SIG-M5 treated with dmso at 0.1 percent for 504 hours (cell line): ENCODE measurements around the gene ZNF101.
A peak's percentile ranks its signal among the peaks of the same experiment; 100 is the strongest.

Experiments
- DNase-seq: peaks from one replicate; lab custom pipeline; 2025; ENCODE audit not compliant: unreplicated experiment; lab: John Stamatoyannopoulos, UW

The ZNF101 gene

DNA sequence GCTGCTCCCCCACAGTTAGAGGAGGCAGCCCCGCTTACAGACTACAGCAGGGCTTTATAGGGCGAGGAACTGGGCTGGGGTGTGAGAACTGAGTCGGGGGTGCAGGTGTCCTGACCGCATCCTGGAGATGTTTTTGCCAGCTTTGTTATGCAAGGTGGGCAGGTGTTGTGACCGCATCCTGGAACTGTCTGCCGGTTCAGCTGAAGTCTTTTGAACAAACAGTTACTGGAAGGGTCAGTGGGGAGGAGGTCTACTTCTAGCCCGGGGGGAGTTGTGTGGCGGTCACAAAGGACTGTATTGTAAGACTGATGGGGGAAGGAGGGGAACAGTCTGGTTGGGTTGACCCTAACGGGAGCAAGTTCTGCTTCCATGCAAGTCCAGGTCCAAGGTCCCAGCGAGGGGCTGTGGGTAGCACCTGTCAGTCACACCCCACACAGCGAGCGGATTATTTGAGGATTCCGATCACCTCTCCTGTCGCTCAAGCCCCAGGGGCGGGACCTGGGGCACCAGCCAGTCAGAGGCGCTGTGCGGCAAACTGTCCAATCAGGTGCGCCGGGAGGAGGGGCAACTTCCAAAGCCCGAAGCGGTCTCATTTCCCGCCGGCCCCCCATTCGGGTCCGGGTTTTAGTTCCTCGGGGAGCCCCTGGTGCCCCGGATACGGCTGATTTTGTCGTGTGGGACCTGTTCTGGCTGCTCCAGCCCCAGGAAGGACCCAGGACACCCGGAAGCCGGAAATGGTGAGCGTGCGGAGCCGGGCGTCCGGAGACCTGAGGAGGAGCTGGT lies at the start of gene ZNF101:
Gene ZNF101 (plus strand): TSS at position 610 of the 783 bp plus-strand sequence. CDS start 125 bp downstream, at position 735.
- peak; percentile 93 for DNase-seq

DNA sequence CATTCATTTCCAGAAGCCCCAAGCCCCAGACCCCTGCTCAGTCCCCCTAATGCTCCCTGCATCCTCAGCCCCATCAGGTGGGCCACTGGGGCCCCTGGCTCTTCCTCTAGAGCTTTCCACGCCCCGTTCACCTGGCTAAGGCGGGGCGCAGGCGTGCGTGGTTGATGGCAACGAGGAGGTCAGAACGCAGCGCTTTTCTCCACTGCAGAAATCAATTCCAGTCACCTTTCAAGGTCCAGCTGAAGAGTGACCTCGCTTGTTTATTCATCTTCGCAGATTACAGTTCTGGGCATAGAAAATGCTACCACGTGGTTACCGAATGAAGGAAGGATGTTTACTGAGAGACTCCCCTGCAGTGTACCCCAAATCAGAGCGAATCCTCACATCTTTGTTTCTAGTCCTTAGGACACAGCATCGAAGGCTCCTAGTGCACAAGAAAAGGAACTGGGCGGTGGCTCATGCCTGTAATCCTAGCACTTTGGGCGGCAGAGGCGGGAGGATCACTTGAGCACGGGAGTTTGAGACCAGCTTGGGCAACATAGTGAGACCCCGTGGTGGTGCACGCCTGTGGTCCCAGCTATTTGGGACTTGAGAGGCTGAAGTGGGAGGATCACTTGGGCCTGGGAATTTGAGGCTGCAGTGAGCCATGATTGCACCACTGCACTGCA lies 49.3 kb upstream of the ZNF101 start:
- DNase-seq: no peak

- DNase-seq: no peak
Observed at GRCh38 chr19:19619849-19620210, 48.8 kb upstream of the ZNF101 start.

DNA sequence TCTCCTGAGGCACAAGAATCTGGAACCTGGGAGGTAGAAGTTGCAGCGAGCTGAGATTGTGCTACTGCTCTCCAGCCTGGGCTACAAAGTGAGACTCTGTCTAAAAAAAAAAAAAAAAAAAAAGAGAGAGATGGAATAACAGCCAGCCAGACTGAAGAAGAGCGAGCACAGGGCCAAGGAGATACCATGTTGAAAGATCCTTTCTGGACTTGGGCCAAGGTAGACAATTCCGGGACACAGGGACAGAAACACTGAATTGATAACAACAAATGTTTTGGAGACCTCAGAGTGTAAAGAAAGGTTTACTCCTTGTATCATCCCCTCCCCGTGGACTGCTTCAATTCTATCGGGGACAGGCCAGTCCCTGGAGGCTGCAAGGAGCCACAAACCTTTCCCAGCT lies 45.3 kb upstream of the ZNF101 start:
- no peak for DNase-seq

GRCh38 chr19:19624032-19624570 lies 44.5 kb upstream of the ZNF101 start:
- DNase-seq: no peak

- DNase-seq: no peak
Observed at GRCh38 chr19:19626516-19627472, 41.8 kb upstream of the ZNF101 start.

DNA sequence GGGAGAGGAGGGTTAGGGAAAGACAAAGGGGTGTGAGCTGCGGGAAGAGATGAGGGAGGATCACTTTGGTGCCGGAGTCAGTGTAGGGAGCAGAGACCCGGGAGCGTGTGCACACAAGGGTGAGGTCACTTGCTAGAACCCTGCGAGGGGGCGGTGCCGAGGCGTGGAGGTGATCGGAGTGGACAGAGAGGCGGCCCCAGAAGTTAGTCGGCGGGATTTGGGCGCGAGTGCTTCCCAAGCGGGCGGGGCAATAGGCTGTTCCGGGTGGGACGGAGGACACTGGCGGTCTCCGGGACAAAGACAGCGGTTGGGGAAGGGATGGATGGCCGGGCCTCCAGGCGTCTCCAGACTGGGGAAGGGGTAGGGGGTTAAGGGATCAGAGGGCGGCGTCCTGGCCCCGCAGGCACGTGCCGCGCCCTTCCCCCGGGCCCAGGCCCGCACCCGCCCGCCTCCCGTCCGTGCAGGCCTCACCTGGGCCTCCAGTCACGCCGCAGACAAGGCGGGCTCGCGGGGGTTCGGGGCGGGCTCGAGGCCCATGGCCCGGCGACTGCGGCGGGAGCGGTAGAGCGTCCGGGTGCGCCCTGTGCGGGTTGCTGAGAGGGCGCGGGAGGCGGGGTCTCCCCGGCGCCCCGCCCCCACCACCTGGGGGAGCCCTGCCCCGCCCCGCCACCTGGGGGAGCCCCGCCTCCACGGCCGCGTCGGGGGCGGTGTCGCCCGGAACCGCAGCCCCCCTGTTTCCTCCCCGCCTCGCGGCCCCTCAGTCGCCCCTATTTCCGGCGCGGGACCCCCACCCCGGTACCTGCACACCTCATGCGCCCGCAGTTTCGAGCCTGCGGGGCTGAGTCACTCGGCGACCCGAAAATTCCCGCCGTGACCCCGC lies 40.8 kb upstream of the ZNF101 start, which contains the start of gene LPAR2:
Gene LPAR2 (minus strand): TSS at position 600 of the 880 bp plus-strand sequence. CDS start 945 bp downstream, outside the sequence.
- DNase-seq: no peak

GRCh38 chr19:19628501-19629134 lies 40.0 kb upstream of the ZNF101 start:
- DNase-seq: peak; percentile 71

- no peak for DNase-seq
Observed at GRCh38 chr19:19630062-19630414, 38.6 kb upstream of the ZNF101 start.

DNA sequence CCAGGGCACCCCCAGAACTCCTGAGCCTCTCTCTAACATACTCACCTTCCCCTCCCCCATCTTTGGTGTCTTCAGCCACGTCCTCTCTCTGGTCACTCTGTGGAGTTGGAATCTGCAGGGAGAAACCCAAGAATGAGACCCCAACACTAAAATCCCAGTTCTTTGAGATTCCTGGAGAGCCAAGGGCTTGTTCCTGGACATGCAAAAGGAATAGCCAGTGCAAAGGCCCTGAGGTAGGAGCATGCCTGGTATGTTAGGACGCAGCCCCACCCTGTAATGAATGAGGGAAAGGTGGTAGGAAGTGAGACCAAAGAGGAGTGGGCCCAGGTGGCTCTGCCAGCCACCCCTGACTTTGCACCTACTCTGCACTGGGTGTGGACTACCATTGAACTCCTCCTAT lies 38.2 kb upstream of the ZNF101 start:
- DNase-seq: no peak

GRCh38 chr19:19631346-19631745 lies 37.3 kb upstream of the ZNF101 start:
- no peak for DNase-seq

- DNase-seq: no peak
Observed at GRCh38 chr19:19632661-19633060, 36.0 kb upstream of the ZNF101 start.

GRCh38 chr19:19633711-19634515 lies 34.7 kb upstream of the ZNF101 start:
- DNase-seq: no peak

GRCh38 chr19:19634516-19635312 lies 33.9 kb upstream of the ZNF101 start:
- DNase-seq: no peak

- no peak for DNase-seq
Observed at GRCh38 chr19:19635313-19635702, 33.3 kb upstream of the ZNF101 start.

GRCh38 chr19:19636573-19637185 lies 32.0 kb upstream of the ZNF101 start:
- no peak for DNase-seq

DNA sequence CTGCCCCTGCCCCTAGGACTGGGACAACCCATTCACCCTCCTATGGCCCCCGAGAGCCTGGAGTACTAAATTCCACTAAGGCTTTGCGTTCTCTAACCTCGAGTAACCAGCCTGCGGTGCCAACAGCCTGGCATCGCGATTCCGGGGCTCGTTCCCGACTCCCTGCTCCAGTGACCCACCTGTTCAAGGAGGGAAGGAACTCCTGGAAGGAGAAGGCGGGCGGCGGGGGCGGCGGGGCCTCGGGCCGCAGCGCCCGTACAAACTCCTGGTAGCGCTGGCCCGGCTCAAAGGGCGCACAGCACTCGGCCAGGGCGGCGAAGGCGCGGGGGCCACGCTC lies 31.5 kb upstream of the ZNF101 start:
- no peak for DNase-seq
